Choroid plexus epithelial cell (primary cell): ENCODE measurements around the gene DHX38.
"Not testable (repeated sequence)": the region's sequence is repeated elsewhere in the genome, so short reads cannot be mapped to it uniquely, and the experiment has no call there.

Source experiments
- DNase-seq: peaks from one replicate; pipeline ENCODE4 v3.0.0-alpha.2; 2010; ENCODE audit warnings: low read depth
- H3K4me3 ChIP-seq: 2 replicates; pipeline ENCODE4 v1.5.1; 2011; ENCODE audit warnings: low read depth, mild to moderate bottlenecking, control low read depth, low read length, moderate library complexity
- TF ChIP-seq, protein P1 (sequence below): conservative IDR thresholded peaks from 2 replicates; pipeline ENCODE4 v1.5.1; 2011; ENCODE audit warnings: low read depth, mild to moderate bottlenecking, control low read depth, inconsistent platforms, low read length, moderate library complexity

DHX38 gene

DNA sequence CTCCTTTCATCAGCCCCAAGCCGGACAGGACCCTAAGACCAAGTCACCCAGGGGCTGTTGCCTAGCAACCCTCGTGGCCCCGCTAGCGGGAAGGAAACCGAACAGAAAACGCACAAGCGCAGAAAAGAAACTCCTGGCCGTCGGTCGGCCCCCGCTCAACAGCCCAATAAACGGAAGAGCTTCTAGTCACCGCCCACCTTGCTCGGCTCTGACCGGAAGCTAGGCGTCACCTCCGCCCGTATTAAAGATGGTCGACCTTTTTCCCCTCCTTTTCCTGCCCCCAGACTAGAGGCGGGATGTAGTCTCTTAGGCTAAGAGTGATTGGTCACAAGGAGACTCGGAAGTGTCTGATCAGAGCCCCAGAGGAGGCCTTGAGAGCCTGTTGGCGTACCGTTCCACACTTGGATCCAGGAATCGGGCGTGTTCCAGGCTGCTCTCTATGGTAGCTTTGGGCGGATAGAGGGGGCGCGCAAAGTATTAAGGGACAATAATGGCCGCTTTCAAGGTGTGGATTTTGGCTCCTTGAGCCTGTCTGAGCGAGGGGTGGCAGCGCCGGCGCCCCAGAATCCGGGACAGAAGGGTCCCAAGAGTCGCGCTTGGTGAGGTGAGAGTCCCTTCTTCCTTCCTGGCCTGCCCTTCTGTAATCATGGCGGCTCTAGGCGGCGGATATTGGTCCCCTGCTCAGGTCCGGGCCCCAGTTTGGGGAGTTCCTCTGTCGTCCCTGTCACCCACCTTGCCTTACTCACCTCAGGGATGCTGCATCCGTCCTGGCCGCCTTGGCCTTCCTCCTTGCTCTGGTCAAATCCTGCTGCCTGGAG lies at the start of gene DHX38, which contains the start of gene TXNL4B:
TSS of gene DHX38 (plus strand) at position 400 of the 818 bp plus-strand sequence. CDS start 2,311 bp downstream, outside the sequence.
TSS of gene TXNL4B (minus strand) at position 173 of the 818 bp plus-strand sequence. CDS start 2,871 bp downstream, outside the sequence.
- peak within 1 kb of the TSS; percentile 93 for H3K4me3 ChIP-seq
- TF ChIP-seq, protein P1, sequence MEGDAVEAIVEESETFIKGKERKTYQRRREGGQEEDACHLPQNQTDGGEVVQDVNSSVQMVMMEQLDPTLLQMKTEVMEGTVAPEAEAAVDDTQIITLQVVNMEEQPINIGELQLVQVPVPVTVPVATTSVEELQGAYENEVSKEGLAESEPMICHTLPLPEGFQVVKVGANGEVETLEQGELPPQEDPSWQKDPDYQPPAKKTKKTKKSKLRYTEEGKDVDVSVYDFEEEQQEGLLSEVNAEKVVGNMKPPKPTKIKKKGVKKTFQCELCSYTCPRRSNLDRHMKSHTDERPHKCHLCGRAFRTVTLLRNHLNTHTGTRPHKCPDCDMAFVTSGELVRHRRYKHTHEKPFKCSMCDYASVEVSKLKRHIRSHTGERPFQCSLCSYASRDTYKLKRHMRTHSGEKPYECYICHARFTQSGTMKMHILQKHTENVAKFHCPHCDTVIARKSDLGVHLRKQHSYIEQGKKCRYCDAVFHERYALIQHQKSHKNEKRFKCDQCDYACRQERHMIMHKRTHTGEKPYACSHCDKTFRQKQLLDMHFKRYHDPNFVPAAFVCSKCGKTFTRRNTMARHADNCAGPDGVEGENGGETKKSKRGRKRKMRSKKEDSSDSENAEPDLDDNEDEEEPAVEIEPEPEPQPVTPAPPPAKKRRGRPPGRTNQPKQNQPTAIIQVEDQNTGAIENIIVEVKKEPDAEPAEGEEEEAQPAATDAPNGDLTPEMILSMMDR = no peak

DNA sequence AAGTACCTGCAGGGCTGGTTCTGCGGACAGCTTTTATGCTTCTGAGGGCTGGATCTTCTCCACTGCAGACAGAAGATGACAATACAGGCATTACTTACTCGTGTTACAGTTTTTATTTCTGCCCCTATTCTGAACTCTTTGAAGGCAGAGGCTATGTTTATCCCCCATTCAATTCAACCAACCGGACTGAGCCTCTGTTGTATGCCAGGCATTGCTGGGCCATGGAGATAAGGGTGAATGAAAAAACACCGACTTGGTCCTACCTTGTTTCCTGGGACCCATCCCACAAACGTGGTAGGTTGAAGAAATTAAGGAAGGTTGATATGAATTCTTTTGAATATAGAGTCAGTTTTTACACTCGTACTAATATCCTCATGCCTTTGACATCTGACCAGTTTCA lies 49.4 kb upstream of the DHX38 start:
- no peak overlapping the region for H3K4me3 ChIP-seq
- TF ChIP-seq, protein P1 = no peak
- no peak for DNase-seq

More for the DNA sequence above, at the start of gene DHX38, which contains the start of gene TXNL4B:
- DNase-seq = peak; percentile 100

DNA sequence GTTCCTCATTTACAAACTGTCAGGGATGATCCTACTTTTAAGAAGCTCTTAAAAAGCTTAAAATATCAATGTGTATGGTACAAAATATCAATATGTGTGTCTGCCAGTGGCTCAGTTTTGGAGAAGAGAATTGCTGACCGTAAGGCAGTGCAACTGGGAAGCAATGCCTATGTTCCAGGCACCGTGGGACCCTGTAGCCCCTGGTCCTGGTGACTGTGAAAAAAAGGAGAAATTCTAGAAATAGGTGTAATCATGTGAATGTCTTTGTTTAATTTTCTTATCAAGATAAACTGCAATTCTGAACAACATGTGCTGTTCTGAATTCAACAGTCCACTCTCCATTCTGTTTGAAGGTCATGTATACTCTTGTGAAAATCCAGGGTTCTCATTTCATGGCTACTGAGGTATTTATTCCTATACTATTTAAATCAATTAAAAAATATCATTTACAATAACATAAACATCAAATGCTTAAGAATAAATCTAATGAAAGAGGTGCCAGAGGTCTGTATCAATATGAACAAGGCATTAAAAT lies 48.8 kb upstream of the DHX38 start:
- TF ChIP-seq, protein P1 = no peak
- no peak for DNase-seq
- H3K4me3 ChIP-seq = no peak overlapping the region

DNA sequence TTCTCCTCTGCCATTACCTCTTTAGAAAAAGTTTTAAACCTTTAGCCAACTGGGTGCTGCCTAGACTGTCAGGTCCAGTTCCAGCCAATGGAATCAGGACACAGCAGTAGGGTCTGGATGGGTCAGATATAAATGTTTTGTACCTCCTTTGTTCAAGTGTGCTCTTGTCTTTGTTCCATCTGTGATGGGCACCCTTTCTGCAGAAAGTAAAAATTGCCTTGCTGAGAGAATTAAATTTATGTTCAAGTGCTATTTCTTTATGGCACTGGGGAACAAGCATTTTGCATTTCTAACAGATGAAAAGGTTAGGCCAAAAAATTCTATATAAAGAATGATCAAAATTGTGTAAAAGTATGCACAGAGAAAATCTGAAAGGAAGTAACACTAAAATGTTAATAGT lies 44.5 kb upstream of the DHX38 start:
- TF ChIP-seq, protein P1 = no peak
- H3K4me3 ChIP-seq = no peak overlapping the region
- no peak for DNase-seq

DNA sequence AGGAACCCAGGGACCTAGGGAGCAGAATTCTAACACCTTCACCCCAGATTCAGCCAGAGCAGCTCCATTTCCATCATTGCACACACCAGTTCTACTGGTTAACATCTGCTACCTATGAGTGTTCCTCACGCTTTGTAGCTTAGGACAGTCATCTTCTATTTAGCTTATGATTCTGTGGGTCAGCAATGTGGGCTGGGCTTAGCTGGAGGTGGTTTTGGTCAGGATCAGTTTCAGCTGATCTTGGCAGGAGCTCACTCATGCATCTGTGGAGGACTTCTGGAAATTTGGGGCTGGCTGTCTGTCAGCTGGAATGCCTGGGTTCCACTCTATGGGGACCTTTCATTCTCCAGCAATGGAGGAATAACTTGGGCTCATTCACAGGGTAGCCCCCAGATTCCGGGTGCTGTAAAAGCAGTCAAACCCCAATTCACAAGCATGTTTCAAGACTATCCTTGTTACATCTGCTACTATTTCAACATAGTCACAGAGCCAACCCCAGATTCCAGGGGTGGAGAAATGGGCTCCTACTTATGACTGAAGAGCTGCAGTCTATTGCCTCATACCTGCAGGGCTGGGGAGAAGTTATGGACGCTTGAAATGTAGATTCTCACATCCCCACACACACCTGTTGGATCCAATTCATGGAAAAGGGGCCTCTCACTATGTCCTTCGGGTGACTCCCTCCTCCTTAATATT lies 42.7 kb upstream of the DHX38 start:
- peak; percentile 22 for DNase-seq
- TF ChIP-seq, protein P1 = no peak
- no peak overlapping the region for H3K4me3 ChIP-seq

DNA sequence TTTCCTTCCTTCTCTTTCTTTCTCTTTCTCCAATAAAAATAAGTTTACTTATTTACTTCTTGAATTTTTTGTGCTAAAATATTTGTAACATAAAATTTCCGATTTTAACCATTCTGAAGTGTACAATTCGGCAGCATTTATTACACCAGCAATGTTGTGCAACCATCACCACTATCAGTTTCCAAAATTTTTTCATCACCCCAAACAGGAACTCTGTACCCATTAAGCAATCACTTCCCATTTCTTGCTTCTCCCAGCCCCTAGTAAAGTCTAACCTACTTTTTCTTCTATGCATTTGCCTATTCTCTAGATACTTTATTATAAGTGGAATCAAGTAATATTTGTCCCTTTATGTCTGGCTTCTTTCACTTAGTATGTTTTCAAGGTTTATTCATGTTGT lies 41.8 kb upstream of the DHX38 start:
- H3K4me3 ChIP-seq = no peak overlapping the region
- DNase-seq = no peak
- TF ChIP-seq, protein P1 = no peak

DNA sequence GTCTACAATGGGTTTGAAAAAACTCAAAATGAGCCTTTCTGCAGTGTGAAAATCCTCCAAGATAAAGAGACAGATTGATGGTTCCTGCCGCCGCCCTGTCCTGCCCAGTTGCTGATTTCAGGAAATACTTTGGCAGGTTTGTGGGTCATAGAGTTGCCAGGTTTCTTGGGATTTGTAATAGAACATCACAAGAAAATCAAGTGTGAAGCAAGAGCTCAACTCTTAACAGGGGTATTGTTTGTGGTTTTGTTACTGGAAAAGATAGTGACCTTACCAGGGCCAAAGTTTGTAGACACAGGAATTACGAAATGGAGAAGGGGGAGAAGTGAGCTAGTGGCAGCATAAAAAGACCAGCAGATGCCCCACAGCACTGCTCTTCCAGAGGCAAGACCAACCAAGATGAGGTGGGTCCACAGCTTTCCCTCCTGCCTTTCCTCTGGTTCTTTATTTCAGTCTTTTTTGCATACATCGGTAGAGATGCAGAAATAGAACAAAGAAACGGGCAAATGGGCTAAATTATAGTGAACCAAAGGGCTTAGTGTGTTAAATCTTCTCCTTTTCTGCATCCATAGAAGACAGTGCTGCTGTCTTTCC lies 39.3 kb upstream of the DHX38 start, which contains the start of gene HP:
TSS of gene HP (plus strand) at position 252 of the 594 bp plus-strand sequence. CDS start at position 400, 148 bp downstream.
- not testable (repeated sequence) for DNase-seq

More for the DNA sequence above, 39.3 kb upstream of the DHX38 start, which contains the start of gene HP:
- not testable (repeated sequence) for H3K4me3 ChIP-seq
